ENCODE results near the gene SPPL2C. TPM values are rescaled to one million over a fixed set of nuclear protein-coding genes. Genes with fewer than 3 reads are reported as not detected.
A peak's percentile ranks its signal among the peaks of the same experiment; 100 is the strongest.

The SPPL2C gene
- total RNA-seq, 1 experiment from 2014 or later = not detected

- H3K27me3 ChIP-seq (ENCODE audit: control insufficient read depth, insufficient read depth, low read length) = no peaks in the 10 kb centered on the region
- H3K4me3 ChIP-seq (ENCODE audit: insufficient read depth, low read depth, low read length) = no peak overlapping the region
- H3K36me3 ChIP-seq (replicated peaks; ENCODE audit: control insufficient read depth, insufficient read depth, low read length) = no peaks in the 10 kb centered on the region
- DNase-seq = no peak
Measured at GRCh38 chr17:45870342-45870974, 25.8 kb downstream of the SPPL2C start.

GRCh38 chr17:45871718-45872117, 27.0 kb downstream of the SPPL2C start:
- H3K4me3 ChIP-seq (ENCODE audit: insufficient read depth, low read depth, low read length) = no peak overlapping the region
- DNase-seq = no peak
- no peaks in the 10 kb centered on the region for H3K36me3 ChIP-seq (replicated peaks; ENCODE audit: control insufficient read depth, insufficient read depth, low read length)
- no peaks in the 10 kb centered on the region for H3K27me3 ChIP-seq (ENCODE audit: control insufficient read depth, insufficient read depth, low read length)

DNA sequence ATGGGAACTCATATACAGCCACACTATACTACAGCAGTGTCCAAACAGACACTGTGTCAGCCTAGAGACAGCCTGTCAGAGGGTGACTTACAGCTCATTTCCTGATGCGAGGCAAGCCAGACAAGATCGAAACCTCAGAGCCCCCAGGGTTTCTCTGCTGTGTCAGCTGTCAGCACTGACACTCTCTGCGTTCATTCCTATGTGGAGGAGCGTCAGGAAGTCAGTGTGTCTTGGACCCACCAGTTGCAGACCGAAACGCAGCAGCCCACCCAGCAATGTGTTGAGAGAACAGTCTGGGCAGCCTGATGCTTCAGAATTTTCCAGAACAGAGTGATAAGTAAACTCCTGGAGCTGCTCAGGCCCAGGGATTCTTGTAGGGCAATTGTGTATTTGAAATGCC, 29.0 kb downstream of the SPPL2C start:
- Histone ChIP-seq H3K36me3 (replicated peaks; ENCODE audit: control insufficient read depth, insufficient read depth, low read length) (no peaks in the 10 kb centered on the region), H3K4me3 (ENCODE audit: insufficient read depth, low read depth, low read length) (no peak overlapping the region), H3K27me3 (ENCODE audit: control insufficient read depth, insufficient read depth, low read length) (no peaks in the 10 kb centered on the region)
- DNase-seq = peak; percentile 21

GRCh38 chr17:45874151-45874550, 29.5 kb downstream of the SPPL2C start:
- Histone ChIP-seq H3K4me3 (ENCODE audit: insufficient read depth, low read depth, low read length) (no peak overlapping the region), H3K36me3 (replicated peaks; ENCODE audit: control insufficient read depth, insufficient read depth, low read length) (no peaks in the 10 kb centered on the region), H3K27me3 (ENCODE audit: control insufficient read depth, insufficient read depth, low read length) (no peaks in the 10 kb centered on the region)
- no peak for DNase-seq

GRCh38 chr17:45876539-45876938, 31.9 kb downstream of the SPPL2C start:
- Histone ChIP-seq H3K36me3 (replicated peaks; ENCODE audit: control insufficient read depth, insufficient read depth, low read length) (no peaks in the 10 kb centered on the region), H3K4me3 (ENCODE audit: insufficient read depth, low read depth, low read length) (no peak overlapping the region), H3K27me3 (ENCODE audit: control insufficient read depth, insufficient read depth, low read length) (no peaks in the 10 kb centered on the region)
- DNase-seq = no peak

DNA sequence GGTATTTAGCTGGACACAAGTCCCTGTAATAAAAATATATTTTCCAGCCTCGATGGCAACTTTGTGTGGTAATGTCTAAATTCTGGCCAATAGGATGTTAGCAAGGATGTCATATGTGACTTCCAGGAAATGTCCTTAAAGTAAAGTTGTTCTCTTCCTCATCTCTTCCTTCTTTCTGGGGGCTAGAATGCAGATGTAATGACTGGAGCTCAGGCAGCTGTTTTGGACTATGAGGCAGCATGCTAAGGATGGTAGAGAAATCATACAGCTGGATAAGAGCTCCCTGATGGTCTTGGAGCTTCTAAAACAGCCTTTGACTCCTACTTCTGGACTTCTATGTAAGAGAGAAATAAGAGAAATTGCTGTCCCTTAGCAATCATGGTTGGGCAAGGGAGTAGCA, 32.8 kb downstream of the SPPL2C start:
- Histone ChIP-seq H3K36me3 (replicated peaks; ENCODE audit: control insufficient read depth, insufficient read depth, low read length) (no peaks in the 10 kb centered on the region), H3K27me3 (ENCODE audit: control insufficient read depth, insufficient read depth, low read length) (no peaks in the 10 kb centered on the region), H3K4me3 (ENCODE audit: insufficient read depth, low read depth, low read length) (no peak overlapping the region)
- no peak for DNase-seq

GRCh38 chr17:45883063-45883462, 38.4 kb downstream of the SPPL2C start:
- no peak overlapping the region for H3K4me3 ChIP-seq (ENCODE audit: insufficient read depth, low read depth, low read length)
- H3K36me3 ChIP-seq (replicated peaks; ENCODE audit: control insufficient read depth, insufficient read depth, low read length) = no peaks in the 10 kb centered on the region
- H3K27me3 ChIP-seq (ENCODE audit: control insufficient read depth, insufficient read depth, low read length) = no peaks in the 10 kb centered on the region
- DNase-seq = no peak

GRCh38 chr17:45886852-45887251, 42.2 kb downstream of the SPPL2C start:
- H3K4me3 ChIP-seq (ENCODE audit: insufficient read depth, low read depth, low read length) = no peak overlapping the region
- DNase-seq = no peak
- H3K27me3 ChIP-seq (ENCODE audit: control insufficient read depth, insufficient read depth, low read length) = 0 out of 2 replicates have a peak, but pooled peaks cover 2% of the 10 kb centered on the region
- no peaks in the 10 kb centered on the region for H3K36me3 ChIP-seq (replicated peaks; ENCODE audit: control insufficient read depth, insufficient read depth, low read length)

DNA sequence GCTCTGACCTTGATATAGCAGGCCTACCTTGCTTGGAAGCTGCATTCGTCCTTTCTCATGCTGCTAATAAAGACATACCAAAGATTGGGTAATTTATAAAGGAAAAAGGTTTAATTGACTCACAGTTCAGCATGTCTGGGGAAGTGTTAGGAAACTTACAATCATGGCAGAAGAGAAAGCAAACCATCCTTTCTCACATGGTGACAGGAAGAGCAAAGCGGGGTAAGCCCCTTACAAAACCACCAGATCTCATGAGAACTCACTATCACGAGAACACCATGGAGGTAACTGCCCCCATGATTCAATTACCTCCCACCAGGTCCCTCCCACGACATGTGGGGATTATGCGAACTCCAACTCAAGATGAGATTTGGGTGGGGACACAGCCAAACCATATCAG, 43.7 kb downstream of the SPPL2C start:
- peaks cover 8% of the 10 kb centered on the region for H3K27me3 ChIP-seq (ENCODE audit: control insufficient read depth, insufficient read depth, low read length)
- H3K4me3 ChIP-seq (ENCODE audit: insufficient read depth, low read depth, low read length) = no peak overlapping the region
- no peak for DNase-seq
- no peaks in the 10 kb centered on the region for H3K36me3 ChIP-seq (replicated peaks; ENCODE audit: control insufficient read depth, insufficient read depth, low read length)

DNA sequence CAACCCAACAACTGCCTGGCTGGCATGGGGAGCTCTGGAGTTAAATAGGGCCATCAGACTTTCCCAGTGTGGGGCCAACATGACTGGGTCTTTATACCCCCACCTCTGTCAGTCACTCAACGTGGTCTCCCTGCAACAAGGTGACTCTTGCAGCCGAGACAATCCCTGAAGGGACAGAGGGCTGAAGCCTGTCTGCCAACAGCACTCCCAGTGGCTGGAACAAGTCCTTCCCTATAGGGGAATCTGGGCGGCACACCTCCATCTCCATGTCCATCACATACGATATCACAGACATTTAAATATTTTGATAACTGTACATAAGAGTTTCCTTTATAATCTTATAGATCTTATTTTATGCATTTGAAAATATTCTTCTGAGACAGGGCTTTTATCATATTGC, 44.9 kb downstream of the SPPL2C start:
- Histone ChIP-seq H3K36me3 (replicated peaks; ENCODE audit: control insufficient read depth, insufficient read depth, low read length) (no peaks in the 10 kb centered on the region), H3K27me3 (ENCODE audit: control insufficient read depth, insufficient read depth, low read length) (peaks cover 13% of the 10 kb centered on the region), H3K4me3 (ENCODE audit: insufficient read depth, low read depth, low read length) (no peak overlapping the region)
- DNase-seq = peak; percentile 52

- no peaks in the 10 kb centered on the region for H3K36me3 ChIP-seq (replicated peaks; ENCODE audit: control insufficient read depth, insufficient read depth, low read length)
- H3K4me3 ChIP-seq (ENCODE audit: insufficient read depth, low read depth, low read length) = peak overlapping the region; percentile 53
- H3K27me3 ChIP-seq (ENCODE audit: control insufficient read depth, insufficient read depth, low read length) = peaks cover 54% of the 10 kb centered on the region
- DNase-seq = no peak
Measured at GRCh38 chr17:45893725-45894021, 49.0 kb downstream of the SPPL2C start.

- H3K36me3 ChIP-seq (replicated peaks; ENCODE audit: control insufficient read depth, insufficient read depth, low read length) = no peaks in the 10 kb centered on the region
- DNase-seq = peak; percentile 98
- H3K27me3 ChIP-seq (ENCODE audit: control insufficient read depth, insufficient read depth, low read length) = peaks cover 59% of the 10 kb centered on the region
Measured at GRCh38 chr17:45894022-45894784, 49.5 kb downstream of the SPPL2C start, which contains the start of gene MAPT. Gene MAPT (plus strand): TSS chr17:45894554. CDS start chr17:45962338, 67,784 bp downstream.

DNA sequence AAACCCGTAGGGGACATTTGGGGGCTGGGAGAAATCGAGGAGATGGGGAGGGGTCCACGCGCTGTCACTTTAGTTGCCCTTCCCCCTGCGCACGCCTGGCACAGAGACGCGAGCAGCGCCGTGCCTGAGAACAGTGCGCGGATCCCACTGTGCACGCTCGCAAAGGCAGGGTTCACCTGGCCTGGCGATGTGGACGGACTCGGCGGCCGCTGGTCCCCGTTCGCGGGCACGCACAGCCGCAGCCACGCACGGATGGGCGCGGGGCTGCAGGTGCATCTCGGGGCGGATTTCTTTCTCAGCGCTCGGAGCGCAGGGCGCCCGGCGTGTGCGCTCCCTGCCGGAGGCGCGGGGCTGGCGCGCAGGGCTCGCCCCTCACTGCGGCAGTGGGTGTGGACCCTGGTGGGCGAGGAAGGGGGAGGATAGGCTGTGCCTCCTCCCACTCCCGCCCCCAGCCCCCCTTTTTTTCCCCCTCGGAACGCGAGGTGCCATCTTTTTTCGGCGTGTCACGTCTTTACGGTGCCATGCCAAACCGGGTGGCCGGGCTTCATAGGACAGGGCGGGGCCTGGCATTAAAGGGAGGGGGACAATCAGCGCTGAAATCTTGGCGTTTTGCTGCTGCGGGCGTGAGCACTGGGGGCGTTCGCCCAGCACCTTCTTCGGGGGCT, 50.8 kb downstream of the SPPL2C start:
- DNase-seq = peak; percentile 75
- H3K4me3 ChIP-seq (ENCODE audit: insufficient read depth, low read depth, low read length) = peak overlapping the region; percentile 59; the same call in 1 of the 2 replicates
- peaks cover 69% of the 10 kb centered on the region for H3K27me3 ChIP-seq (ENCODE audit: control insufficient read depth, insufficient read depth, low read length)
- H3K36me3 ChIP-seq (replicated peaks; ENCODE audit: control insufficient read depth, insufficient read depth, low read length) = no peaks in the 10 kb centered on the region

More at GRCh38 chr17:45894022-45894784, 49.5 kb downstream of the SPPL2C start, which contains the start of gene MAPT:
- H3K4me3 ChIP-seq (ENCODE audit: insufficient read depth, low read depth, low read length) = peak within 1 kb of the TSS; percentile 59

DNA sequence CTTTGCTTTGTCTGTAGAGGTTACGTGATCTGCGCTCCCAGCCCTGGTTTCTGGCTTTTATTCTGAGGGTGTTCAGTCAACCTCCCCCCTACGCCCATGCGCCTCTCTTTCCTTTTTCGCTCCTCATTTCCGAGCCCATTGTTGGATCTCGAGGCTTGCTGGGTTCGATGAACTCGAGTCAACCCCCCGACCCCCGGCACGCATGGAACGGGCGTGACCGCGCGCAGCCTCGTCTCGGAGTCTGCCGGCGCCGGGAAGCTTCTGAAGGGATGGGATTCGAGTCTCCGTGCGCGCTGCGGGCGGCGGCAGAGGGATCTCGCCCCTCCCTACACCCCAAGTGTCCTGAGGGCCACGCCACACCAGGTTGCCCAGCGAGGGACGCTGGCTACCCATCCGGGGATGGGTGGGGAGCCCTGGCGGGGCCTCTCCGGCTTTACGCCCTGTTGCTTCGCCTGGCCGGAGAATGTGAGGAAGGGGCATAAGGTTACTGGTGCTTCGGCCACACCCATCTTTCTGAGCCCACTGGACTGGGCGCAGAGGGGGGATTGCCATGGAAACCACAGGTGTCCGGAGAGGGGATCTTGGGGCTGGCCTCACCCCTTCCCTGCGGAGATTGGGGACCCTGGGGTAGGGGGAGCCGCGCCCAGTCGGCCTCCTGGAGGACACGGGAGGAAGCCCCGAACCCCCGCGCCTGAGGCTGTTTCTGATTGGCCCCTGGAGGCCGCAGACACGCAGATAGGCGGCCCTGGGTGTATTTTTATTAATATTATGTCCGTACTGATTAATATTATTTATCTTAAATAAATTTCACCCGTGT, 51.5 kb downstream of the SPPL2C start:
- Histone ChIP-seq H3K36me3 (replicated peaks; ENCODE audit: control insufficient read depth, insufficient read depth, low read length) (no peaks in the 10 kb centered on the region), H3K4me3 (ENCODE audit: insufficient read depth, low read depth, low read length) (peak overlapping the region; percentile 59; the same call in 1 of the 2 replicates), H3K27me3 (ENCODE audit: control insufficient read depth, insufficient read depth, low read length) (peaks cover 72% of the 10 kb centered on the region)
- DNase-seq = peak; percentile 59

Data from H7 (cell line).